GM23338 (cell line): ENCODE measurements around the gene VAV3. TPM values are rescaled to one million over a fixed set of nuclear protein-coding genes. Genes with fewer than 3 reads are reported as not detected.

ENCODE experiments used
- CREB1 ChIP-seq: fragments of 250-450 bp; sonication (Bioruptor Pico); IDR thresholded peaks from 2 replicates; pipeline ENCODE4 v1.5.0; 2020; ENCODE audit warnings: low read depth, mild to moderate bottlenecking, moderate library complexity
- EZH2phosphoT487 ChIP-seq: fragments of 200-600 bp; sonication (generic); IDR thresholded peaks from one replicate; pipeline ENCODE4 v1.8.1; 2018; ENCODE audit warnings: antibody characterized with exemption; ENCODE audit not compliant: unreplicated experiment
- polyA plus RNA-seq: library from polyadenylated mRNA; unstranded; fragments of >200 nt; fragmentation: Nextera tagmentation; extraction: Ambion mirVana; gene quantifications from 2 replicates; pipeline ENCODE4 v1.2.1, GENCODE V29; 2016
- total RNA-seq: library from RNA; depleted of rRNA; stranded (reverse); fragments of >200 nt; shearing (Covaris generic); gene quantifications from 2 replicates; pipeline ENCODE4 v1.2.3, GENCODE V29; 2014
- TF ChIP-seq, protein P1 (sequence below): fragments of 250-450 bp; sonication (Bioruptor Pico); IDR thresholded peaks from 2 replicates; pipeline ENCODE4 v1.5.0; 2020; ENCODE audit warnings: mild to moderate bottlenecking, moderate library complexity
- TF ChIP-seq, protein P2 (sequence below): IDR thresholded peaks from one replicate; pipeline ENCODE4 v1.6.1; 2018; ENCODE audit warnings: antibody characterized with exemption; ENCODE audit not compliant: unreplicated experiment
- TF ChIP-seq, protein P3 (sequence below), 2 experiments: fragments of 200-600 bp in 1 of 2; sonication (generic) in 1 of 2; conservative IDR thresholded peaks; 2 replicates each; pipeline versions ENCODE4 v1.5.1 to v1.6.1; 2016 to 2017; ENCODE audit warnings: antibody characterized with exemption in 2 of 2, low read depth in 2 of 2, mild to moderate bottlenecking in 2 of 2, moderate library complexity in 1 of 2

VAV3 gene
- total and polyA plus RNA-seq, 2 experiments from 2014 or later, result 3.0 to 11.3 TPM

DNA sequence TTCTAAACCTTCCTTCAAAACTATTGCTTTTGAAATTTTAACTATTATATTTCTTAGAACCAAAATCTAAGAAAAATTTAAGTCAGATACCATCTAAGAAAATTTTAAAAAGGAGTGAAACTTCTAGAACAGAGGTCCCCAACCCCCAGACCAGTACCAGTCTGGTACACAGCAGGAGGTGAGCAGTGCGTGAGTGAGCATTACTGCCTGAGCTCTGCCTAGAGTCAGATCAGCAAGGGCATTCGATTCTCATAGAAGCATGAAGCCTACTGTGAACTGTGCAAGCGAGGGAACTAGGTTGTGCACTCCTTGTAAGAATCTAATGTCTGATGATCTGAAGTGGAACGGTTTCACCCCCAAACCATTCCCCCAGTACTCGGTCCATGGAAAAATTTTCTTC, 106.7 kb downstream of the VAV3 start (continued):
- TF ChIP-seq, protein P1, sequence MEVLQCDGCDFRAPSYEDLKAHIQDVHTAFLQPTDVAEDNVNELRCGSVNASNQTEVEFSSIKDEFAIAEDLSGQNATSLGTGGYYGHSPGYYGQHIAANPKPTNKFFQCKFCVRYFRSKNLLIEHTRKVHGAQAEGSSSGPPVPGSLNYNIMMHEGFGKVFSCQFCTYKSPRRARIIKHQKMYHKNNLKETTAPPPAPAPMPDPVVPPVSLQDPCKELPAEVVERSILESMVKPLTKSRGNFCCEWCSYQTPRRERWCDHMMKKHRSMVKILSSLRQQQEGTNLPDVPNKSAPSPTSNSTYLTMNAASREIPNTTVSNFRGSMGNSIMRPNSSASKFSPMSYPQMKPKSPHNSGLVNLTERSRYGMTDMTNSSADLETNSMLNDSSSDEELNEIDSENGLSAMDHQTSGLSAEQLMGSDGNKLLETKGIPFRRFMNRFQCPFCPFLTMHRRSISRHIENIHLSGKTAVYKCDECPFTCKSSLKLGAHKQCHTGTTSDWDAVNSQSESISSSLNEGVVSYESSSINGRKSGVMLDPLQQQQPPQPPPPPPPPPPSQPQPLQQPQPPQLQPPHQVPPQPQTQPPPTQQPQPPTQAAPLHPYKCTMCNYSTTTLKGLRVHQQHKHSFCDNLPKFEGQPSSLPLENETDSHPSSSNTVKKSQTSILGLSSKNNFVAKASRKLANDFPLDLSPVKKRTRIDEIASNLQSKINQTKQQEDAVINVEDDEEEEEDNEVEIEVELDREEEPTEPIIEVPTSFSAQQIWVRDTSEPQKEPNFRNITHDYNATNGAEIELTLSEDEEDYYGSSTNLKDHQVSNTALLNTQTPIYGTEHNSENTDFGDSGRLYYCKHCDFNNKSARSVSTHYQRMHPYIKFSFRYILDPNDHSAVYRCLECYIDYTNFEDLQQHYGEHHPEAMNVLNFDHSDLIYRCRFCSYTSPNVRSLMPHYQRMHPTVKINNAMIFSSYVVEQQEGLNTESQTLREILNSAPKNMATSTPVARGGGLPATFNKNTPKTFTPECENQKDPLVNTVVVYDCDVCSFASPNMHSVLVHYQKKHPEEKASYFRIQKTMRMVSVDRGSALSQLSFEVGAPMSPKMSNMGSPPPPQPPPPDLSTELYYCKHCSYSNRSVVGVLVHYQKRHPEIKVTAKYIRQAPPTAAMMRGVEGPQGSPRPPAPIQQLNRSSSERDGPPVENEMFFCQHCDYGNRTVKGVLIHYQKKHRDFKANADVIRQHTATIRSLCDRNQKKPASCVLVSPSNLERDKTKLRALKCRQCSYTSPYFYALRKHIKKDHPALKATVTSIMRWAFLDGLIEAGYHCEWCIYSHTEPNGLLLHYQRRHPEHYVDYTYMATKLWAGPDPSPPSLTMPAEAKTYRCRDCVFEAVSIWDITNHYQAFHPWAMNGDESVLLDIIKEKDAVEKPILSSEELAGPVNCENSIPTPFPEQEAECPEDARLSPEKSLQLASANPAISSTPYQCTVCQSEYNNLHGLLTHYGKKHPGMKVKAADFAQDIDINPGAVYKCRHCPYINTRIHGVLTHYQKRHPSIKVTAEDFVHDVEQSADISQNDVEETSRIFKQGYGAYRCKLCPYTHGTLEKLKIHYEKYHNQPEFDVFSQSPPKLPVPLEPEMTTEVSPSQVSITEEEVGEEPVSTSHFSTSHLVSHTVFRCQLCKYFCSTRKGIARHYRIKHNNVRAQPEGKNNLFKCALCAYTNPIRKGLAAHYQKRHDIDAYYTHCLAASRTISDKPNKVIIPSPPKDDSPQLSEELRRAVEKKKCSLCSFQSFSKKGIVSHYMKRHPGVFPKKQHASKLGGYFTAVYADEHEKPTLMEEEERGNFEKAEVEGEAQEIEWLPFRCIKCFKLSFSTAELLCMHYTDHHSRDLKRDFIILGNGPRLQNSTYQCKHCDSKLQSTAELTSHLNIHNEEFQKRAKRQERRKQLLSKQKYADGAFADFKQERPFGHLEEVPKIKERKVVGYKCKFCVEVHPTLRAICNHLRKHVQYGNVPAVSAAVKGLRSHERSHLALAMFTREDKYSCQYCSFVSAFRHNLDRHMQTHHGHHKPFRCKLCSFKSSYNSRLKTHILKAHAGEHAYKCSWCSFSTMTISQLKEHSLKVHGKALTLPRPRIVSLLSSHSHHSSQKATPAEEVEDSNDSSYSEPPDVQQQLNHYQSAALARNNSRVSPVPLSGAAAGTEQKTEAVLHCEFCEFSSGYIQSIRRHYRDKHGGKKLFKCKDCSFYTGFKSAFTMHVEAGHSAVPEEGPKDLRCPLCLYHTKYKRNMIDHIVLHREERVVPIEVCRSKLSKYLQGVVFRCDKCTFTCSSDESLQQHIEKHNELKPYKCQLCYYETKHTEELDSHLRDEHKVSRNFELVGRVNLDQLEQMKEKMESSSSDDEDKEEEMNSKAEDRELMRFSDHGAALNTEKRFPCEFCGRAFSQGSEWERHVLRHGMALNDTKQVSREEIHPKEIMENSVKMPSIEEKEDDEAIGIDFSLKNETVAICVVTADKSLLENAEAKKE (CRISPR knock-in tag), result no peak
- TF ChIP-seq, protein P2, sequence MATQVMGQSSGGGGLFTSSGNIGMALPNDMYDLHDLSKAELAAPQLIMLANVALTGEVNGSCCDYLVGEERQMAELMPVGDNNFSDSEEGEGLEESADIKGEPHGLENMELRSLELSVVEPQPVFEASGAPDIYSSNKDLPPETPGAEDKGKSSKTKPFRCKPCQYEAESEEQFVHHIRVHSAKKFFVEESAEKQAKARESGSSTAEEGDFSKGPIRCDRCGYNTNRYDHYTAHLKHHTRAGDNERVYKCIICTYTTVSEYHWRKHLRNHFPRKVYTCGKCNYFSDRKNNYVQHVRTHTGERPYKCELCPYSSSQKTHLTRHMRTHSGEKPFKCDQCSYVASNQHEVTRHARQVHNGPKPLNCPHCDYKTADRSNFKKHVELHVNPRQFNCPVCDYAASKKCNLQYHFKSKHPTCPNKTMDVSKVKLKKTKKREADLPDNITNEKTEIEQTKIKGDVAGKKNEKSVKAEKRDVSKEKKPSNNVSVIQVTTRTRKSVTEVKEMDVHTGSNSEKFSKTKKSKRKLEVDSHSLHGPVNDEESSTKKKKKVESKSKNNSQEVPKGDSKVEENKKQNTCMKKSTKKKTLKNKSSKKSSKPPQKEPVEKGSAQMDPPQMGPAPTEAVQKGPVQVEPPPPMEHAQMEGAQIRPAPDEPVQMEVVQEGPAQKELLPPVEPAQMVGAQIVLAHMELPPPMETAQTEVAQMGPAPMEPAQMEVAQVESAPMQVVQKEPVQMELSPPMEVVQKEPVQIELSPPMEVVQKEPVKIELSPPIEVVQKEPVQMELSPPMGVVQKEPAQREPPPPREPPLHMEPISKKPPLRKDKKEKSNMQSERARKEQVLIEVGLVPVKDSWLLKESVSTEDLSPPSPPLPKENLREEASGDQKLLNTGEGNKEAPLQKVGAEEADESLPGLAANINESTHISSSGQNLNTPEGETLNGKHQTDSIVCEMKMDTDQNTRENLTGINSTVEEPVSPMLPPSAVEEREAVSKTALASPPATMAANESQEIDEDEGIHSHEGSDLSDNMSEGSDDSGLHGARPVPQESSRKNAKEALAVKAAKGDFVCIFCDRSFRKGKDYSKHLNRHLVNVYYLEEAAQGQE, result no peak
- TF ChIP-seq EZH2phosphoT487 (no peak), CREB1 (CRISPR knock-in tag) (no peak)
- TF ChIP-seq, protein P3, sequence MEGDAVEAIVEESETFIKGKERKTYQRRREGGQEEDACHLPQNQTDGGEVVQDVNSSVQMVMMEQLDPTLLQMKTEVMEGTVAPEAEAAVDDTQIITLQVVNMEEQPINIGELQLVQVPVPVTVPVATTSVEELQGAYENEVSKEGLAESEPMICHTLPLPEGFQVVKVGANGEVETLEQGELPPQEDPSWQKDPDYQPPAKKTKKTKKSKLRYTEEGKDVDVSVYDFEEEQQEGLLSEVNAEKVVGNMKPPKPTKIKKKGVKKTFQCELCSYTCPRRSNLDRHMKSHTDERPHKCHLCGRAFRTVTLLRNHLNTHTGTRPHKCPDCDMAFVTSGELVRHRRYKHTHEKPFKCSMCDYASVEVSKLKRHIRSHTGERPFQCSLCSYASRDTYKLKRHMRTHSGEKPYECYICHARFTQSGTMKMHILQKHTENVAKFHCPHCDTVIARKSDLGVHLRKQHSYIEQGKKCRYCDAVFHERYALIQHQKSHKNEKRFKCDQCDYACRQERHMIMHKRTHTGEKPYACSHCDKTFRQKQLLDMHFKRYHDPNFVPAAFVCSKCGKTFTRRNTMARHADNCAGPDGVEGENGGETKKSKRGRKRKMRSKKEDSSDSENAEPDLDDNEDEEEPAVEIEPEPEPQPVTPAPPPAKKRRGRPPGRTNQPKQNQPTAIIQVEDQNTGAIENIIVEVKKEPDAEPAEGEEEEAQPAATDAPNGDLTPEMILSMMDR (conservative IDR thresholded peaks at IDR 0.05; ENCODE audit: low read depth in 2 of 2), result no peak
